ENCODE measurements around the gene CACNA2D3. TPM values are rescaled to one million over a fixed set of nuclear protein-coding genes. Genes with fewer than 3 reads are reported as not detected.

CACNA2D3 gene
- total RNA-seq, 1 donor from 2014 or later = 10.0 TPM

DNA sequence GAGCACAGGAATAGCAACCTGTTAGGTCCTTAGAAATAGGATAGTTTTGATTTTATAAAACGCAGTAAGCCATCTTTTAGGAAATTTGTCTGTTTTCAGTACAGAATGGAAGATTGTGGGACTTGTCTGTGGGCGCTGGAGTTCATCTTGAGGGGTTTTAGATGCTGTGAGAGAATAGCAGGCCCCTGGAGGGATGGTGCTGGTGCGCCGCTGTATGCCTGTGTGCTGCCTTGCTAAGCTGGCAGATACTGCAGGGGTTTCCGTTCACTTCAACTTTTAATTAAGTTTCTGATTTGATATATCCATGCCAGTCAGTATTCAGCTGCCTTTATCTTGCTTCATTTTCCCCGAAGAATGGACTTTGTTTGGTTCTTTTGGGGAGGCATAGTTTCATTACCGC is 4.2 kb downstream of the CACNA2D3 start:
- DNase-seq = no peak
- Mint-ChIP-seq H3K9me3 (ENCODE audit: unreplicated experiment) (peaks cover 8% of the 10 kb centered on the region), H3K36me3 (ENCODE audit: unreplicated experiment) (no peaks in the 10 kb centered on the region), H3K4me1 (ENCODE audit: low read depth, unreplicated experiment) (peaks cover 6% of the 10 kb centered on the region), H3K27ac (ENCODE audit: unreplicated experiment) (no peak overlapping the region), H3K4me3 (ENCODE audit: unreplicated experiment) (no peak overlapping the region), H3K27me3 (ENCODE audit: unreplicated experiment) (peaks cover 10% of the 10 kb centered on the region)
- TF ChIP-seq, protein P1, sequence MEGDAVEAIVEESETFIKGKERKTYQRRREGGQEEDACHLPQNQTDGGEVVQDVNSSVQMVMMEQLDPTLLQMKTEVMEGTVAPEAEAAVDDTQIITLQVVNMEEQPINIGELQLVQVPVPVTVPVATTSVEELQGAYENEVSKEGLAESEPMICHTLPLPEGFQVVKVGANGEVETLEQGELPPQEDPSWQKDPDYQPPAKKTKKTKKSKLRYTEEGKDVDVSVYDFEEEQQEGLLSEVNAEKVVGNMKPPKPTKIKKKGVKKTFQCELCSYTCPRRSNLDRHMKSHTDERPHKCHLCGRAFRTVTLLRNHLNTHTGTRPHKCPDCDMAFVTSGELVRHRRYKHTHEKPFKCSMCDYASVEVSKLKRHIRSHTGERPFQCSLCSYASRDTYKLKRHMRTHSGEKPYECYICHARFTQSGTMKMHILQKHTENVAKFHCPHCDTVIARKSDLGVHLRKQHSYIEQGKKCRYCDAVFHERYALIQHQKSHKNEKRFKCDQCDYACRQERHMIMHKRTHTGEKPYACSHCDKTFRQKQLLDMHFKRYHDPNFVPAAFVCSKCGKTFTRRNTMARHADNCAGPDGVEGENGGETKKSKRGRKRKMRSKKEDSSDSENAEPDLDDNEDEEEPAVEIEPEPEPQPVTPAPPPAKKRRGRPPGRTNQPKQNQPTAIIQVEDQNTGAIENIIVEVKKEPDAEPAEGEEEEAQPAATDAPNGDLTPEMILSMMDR (IDR thresholded peaks at IDR 0.05; ENCODE audit: partially characterized antibody, unreplicated experiment) = no peak

- Mint-ChIP-seq H3K4me1 (ENCODE audit: low read depth, unreplicated experiment) (peaks cover 6% of the 10 kb centered on the region), H3K27me3 (ENCODE audit: unreplicated experiment) (peaks cover 10% of the 10 kb centered on the region), H3K9me3 (ENCODE audit: unreplicated experiment) (peaks cover 8% of the 10 kb centered on the region), H3K27ac (ENCODE audit: unreplicated experiment) (no peak overlapping the region), H3K36me3 (ENCODE audit: unreplicated experiment) (no peaks in the 10 kb centered on the region), H3K4me3 (ENCODE audit: unreplicated experiment) (no peak overlapping the region)
- TF ChIP-seq, protein P1 (IDR thresholded peaks at IDR 0.05; ENCODE audit: partially characterized antibody, unreplicated experiment) = no peak
- no peak for DNase-seq
These were observed 5.2 kb downstream of the CACNA2D3 start for GRCh38 chr3:54127499-54128056.

- TF ChIP-seq, protein P1 (IDR thresholded peaks at IDR 0.05; ENCODE audit: partially characterized antibody, unreplicated experiment) = no peak
- Mint-ChIP-seq H3K4me1 (ENCODE audit: low read depth, unreplicated experiment) (peaks cover 14% of the 10 kb centered on the region), H3K9me3 (ENCODE audit: unreplicated experiment) (peaks cover 2% of the 10 kb centered on the region), H3K27ac (ENCODE audit: unreplicated experiment) (no peak overlapping the region), H3K4me3 (ENCODE audit: unreplicated experiment) (no peak overlapping the region), H3K36me3 (ENCODE audit: unreplicated experiment) (no peaks in the 10 kb centered on the region), H3K27me3 (ENCODE audit: unreplicated experiment) (no peaks in the 10 kb centered on the region)
- no peak for DNase-seq
These were observed 8.8 kb downstream of the CACNA2D3 start for GRCh38 chr3:54131026-54131605.

DNA sequence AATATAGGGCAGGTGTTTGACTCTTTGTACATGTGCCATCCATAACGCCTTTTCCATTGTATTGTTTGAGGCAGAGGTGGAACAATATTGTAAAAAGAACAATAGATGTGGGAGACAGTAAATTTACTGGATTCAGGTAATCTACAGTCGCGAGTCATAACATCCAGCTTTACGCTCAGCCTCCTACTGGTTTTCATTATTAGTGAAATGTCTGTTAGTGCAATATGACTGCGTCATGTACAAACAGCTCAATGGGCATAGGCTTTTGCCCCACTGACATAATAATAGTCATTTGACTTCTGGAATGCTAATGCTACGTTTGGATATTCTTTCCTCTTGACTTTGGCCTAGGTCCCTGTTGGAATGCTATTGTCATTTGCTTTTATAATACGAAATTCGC is 9.5 kb downstream of the CACNA2D3 start:
- Mint-ChIP-seq H3K4me3 (ENCODE audit: unreplicated experiment) (no peak overlapping the region), H3K9me3 (ENCODE audit: unreplicated experiment) (peaks cover 4% of the 10 kb centered on the region), H3K27ac (ENCODE audit: unreplicated experiment) (no peak overlapping the region), H3K4me1 (ENCODE audit: low read depth, unreplicated experiment) (peaks cover 18% of the 10 kb centered on the region), H3K36me3 (ENCODE audit: unreplicated experiment) (no peaks in the 10 kb centered on the region), H3K27me3 (ENCODE audit: unreplicated experiment) (no peaks in the 10 kb centered on the region)
- TF ChIP-seq, protein P1 (IDR thresholded peaks at IDR 0.05; ENCODE audit: partially characterized antibody, unreplicated experiment) = no peak
- DNase-seq = no peak

DNA sequence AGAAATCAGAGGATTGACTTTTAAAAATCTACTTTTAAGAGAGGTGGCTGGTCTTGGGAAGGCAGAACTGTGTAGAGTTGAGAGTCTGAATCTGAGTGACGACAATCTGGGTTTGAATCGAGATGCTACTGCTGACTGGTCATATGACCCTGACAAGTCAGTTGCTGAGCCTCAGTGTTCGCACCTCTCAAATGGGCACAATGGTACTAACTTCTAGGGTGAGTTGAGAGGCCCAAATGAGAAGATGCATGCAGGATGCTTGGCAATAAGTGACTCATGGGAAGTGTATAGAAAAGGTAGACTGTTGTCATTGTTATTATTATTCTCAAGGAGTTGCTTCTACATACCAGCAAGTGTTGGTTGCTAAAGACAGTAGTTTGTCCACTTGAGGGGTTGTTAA is 10.3 kb downstream of the CACNA2D3 start:
- H3K4me1 Mint-ChIP-seq (ENCODE audit: low read depth, unreplicated experiment) = peaks cover 26% of the 10 kb centered on the region
- DNase-seq = no peak
- peaks cover 4% of the 10 kb centered on the region for H3K9me3 Mint-ChIP-seq (ENCODE audit: unreplicated experiment)
- H3K27me3 Mint-ChIP-seq (ENCODE audit: unreplicated experiment) = no peaks in the 10 kb centered on the region
- no peak overlapping the region for H3K4me3 Mint-ChIP-seq (ENCODE audit: unreplicated experiment)
- TF ChIP-seq, protein P1 (IDR thresholded peaks at IDR 0.05; ENCODE audit: partially characterized antibody, unreplicated experiment) = no peak
- no peaks in the 10 kb centered on the region for H3K36me3 Mint-ChIP-seq (ENCODE audit: unreplicated experiment)
- no peak overlapping the region for H3K27ac Mint-ChIP-seq (ENCODE audit: unreplicated experiment)
